Renal cortical epithelial cell (primary cell): Measurements from ENCODE around the gene HAUS8. TPM values are rescaled to one million over a fixed set of nuclear protein-coding genes. Genes with fewer than 3 reads are reported as not detected.
"Not testable (repeated sequence)": the region's sequence is repeated elsewhere in the genome, so short reads cannot be mapped to it uniquely, and the experiment has no call there.

Experiments
- DNase-seq: peaks from one replicate; pipeline ENCODE4 v3.0.0-alpha.2; 2011; ENCODE audit warnings: low read depth
- total RNA-seq: library from RNA; depleted of rRNA; stranded (reverse); fragments of >200 nt; gene quantifications from 2 replicates; pipeline ENCODE4 v1.2.3, GENCODE V29; 2014

Gene HAUS8
- total RNA-seq, 1 donor from 2014 or later = 2.0 TPM

- no peak for DNase-seq
These were observed 26.7 kb upstream of the HAUS8 start for GRCh38 chr19:17101686-17102628.

GRCh38 chr19:17098326-17098725 lies 23.1 kb upstream of the HAUS8 start:
- no peak for DNase-seq

- peak; percentile 64 for DNase-seq
These were observed 22.4 kb upstream of the HAUS8 start for GRCh38 chr19:17097593-17098126.

- DNase-seq = no peak
These were observed 20.1 kb upstream of the HAUS8 start for GRCh38 chr19:17095141-17095919.

GRCh38 chr19:17094694-17095093 lies 19.4 kb upstream of the HAUS8 start:
- DNase-seq = not testable (repeated sequence)

GRCh38 chr19:17092696-17093095 lies 17.4 kb upstream of the HAUS8 start:
- DNase-seq = no peak

GRCh38 chr19:17091758-17092333 lies 16.6 kb upstream of the HAUS8 start:
- DNase-seq = no peak

GRCh38 chr19:17090583-17090982 lies 15.3 kb upstream of the HAUS8 start:
- no peak for DNase-seq

- no peak for DNase-seq
These were observed 13.3 kb upstream of the HAUS8 start for GRCh38 chr19:17088552-17088951.

- no peak for DNase-seq
These were observed 11.6 kb upstream of the HAUS8 start for GRCh38 chr19:17086834-17087233.

GRCh38 chr19:17086120-17086519 lies 10.9 kb upstream of the HAUS8 start:
- no peak for DNase-seq

GRCh38 chr19:17081672-17082630 lies 6.7 kb upstream of the HAUS8 start:
- DNase-seq = no peak

GRCh38 chr19:17080440-17080801 lies 5.2 kb upstream of the HAUS8 start:
- no peak for DNase-seq

- peak; percentile 92 for DNase-seq
These were observed 4.6 kb upstream of the HAUS8 start for GRCh38 chr19:17079710-17080439.

GRCh38 chr19:17078920-17079709 lies 3.9 kb upstream of the HAUS8 start:
- no peak for DNase-seq

GRCh38 chr19:17078036-17078919 lies 3.0 kb upstream of the HAUS8 start:
- no peak for DNase-seq

- no peak for DNase-seq
These were observed 2.3 kb upstream of the HAUS8 start for GRCh38 chr19:17077447-17078028.

- DNase-seq = no peak
These were observed 1.3 kb upstream of the HAUS8 start for GRCh38 chr19:17076543-17076991.
